Measurements from ENCODE around the gene SKI.

DNA sequence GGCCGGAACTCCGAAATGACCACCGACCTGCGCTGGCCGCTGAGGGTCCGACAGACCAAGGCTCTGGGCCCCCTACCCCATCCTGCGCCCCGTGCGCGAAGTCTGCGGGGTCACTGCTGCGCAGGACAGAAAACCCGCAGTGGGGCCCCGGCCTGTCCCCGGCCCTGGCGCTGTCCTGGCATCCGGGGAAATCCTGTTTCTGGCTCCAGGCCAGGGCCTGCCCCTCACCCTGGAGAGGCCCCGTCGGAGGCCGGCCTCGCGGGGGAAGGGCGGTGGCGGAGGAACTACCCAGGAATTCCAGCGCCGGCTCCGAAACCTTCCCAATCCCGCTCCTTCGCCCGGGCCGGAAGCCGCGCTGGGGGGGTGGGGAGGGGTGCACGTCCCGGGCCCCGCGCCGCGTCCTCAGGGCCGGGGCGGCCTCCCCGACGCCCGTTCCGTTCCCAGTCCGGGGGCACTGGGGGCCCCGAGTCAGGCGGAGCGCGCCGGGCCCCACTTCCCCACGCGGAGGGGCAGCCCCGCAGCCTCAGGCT, 86.2 kb downstream of the SKI start:
- no peak for TF ChIP-seq CTCF (IDR thresholded peaks at IDR 0.05 in 2 of 3, conservative IDR thresholded peaks at IDR 0.05 in 1 of 3; ENCODE audit: control insufficient read depth in 2 of 3, extremely low read depth in 1 of 3, insufficient read depth in 1 of 3, low read depth in 3 of 3, low read length in 3 of 3)
- no peak for TF ChIP-seq ZNF24 (IDR thresholded peaks at IDR 0.05)
- TF ChIP-seq BMI1 (IDR thresholded peaks at IDR 0.05; ENCODE audit: borderline replicate concordance) = no peak
- TF ChIP-seq POLR2A (IDR thresholded peaks at IDR 0.05; ENCODE audit: low read depth, low read length) = no peak
- TF ChIP-seq POLR2AphosphoS5 (IDR thresholded peaks at IDR 0.05; ENCODE audit: low read length) = no peak
- no peak for TF ChIP-seq SREBF2 (IDR thresholded peaks at IDR 0.05; ENCODE audit: low read length)
- TF ChIP-seq PAX5 (IDR thresholded peaks at IDR 0.05; ENCODE audit: borderline replicate concordance, low read depth, low read length) = no peak
- TF ChIP-seq CEBPB (IDR thresholded peaks at IDR 0.05; ENCODE audit: borderline replicate concordance in 1 of 2, low read depth in 2 of 2, low read length in 2 of 2) = no peak
- no peak for TF ChIP-seq MAX (IDR thresholded peaks at IDR 0.05; ENCODE audit: low read depth, low read length)
- no peak for TF ChIP-seq HDGF (IDR thresholded peaks at IDR 0.05)
- TF ChIP-seq NRF1 (conservative IDR thresholded peaks at IDR 0.05; ENCODE audit: low read depth, low read length) = no peak
- no peak for TF ChIP-seq MXI1 (IDR thresholded peaks at IDR 0.05; ENCODE audit: low read depth, low read length)
- no peak for TF ChIP-seq CREM (IDR thresholded peaks at IDR 0.05; ENCODE audit: low read depth)
